ENCODE measurements around the gene E4F1. TPM values are rescaled to one million over a fixed set of nuclear protein-coding genes. Genes with fewer than 3 reads are reported as not detected.

E4F1 gene
- total and polyA plus RNA-seq, 9 of the 15 experiments (the other 6 are each of a cell fraction or from before 2014, with no cell fraction given), result 0.48 to 94.9 (median 20.4) TPM

GRCh38 chr16:2250652-2251295 lies 27.4 kb downstream of the E4F1 start (continued):
- no peak for TF ChIP-seq CREBBP (IDR thresholded peaks at IDR 0.05; ENCODE audit: low read depth, low read length)
- no peak for TF ChIP-seq PRPF4 (IDR thresholded peaks at IDR 0.05; ENCODE audit: insufficient read depth, low read depth, low read length, poor library complexity, severe bottlenecking)
- 0 out of 2 replicates have a peak, but pooled peaks have one; percentile 72 for TF ChIP-seq PHF21A (IDR thresholded peaks at IDR 0.05; ENCODE audit: borderline replicate concordance, low read depth)
- no peak for TF ChIP-seq RBM17 (IDR thresholded peaks at IDR 0.05; ENCODE audit: borderline replicate concordance, low read depth, low read length)
- TF ChIP-seq ATF3 (IDR thresholded peaks at IDR 0.05), result peak; percentile 36; the same call in 1 of the 2 replicates
- no peak for TF ChIP-seq ATF3 (CRISPR knock-in tag; conservative IDR thresholded peaks at IDR 0.05)
- TF ChIP-seq NFRKB (IDR thresholded peaks at IDR 0.05; ENCODE audit: low read depth), result 0 out of 2 replicates have a peak, but pooled peaks have one; percentile 1
- TF ChIP-seq, protein P1, sequence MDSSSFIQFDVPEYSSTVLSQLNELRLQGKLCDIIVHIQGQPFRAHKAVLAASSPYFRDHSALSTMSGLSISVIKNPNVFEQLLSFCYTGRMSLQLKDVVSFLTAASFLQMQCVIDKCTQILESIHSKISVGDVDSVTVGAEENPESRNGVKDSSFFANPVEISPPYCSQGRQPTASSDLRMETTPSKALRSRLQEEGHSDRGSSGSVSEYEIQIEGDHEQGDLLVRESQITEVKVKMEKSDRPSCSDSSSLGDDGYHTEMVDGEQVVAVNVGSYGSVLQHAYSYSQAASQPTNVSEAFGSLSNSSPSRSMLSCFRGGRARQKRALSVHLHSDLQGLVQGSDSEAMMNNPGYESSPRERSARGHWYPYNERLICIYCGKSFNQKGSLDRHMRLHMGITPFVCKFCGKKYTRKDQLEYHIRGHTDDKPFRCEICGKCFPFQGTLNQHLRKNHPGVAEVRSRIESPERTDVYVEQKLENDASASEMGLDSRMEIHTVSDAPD (CRISPR knock-in tag; IDR thresholded peaks at IDR 0.05), result no peak
- TF ChIP-seq SRSF3 (IDR thresholded peaks at IDR 0.05; ENCODE audit: insufficient read depth, low read length), result no peak
- TF ChIP-seq, protein P2, sequence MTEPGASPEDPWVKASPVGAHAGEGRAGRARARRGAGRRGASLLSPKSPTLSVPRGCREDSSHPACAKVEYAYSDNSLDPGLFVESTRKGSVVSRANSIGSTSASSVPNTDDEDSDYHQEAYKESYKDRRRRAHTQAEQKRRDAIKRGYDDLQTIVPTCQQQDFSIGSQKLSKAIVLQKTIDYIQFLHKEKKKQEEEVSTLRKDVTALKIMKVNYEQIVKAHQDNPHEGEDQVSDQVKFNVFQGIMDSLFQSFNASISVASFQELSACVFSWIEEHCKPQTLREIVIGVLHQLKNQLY (CRISPR knock-in tag; conservative IDR thresholded peaks at IDR 0.05), result no peak
- no peak for TF ChIP-seq JUNB (CRISPR knock-in tag; conservative IDR thresholded peaks at IDR 0.05)
- no peak for TF ChIP-seq TAL1 (IDR thresholded peaks at IDR 0.05)
- TF ChIP-seq E2F5 (CRISPR knock-in tag; IDR thresholded peaks at IDR 0.05), result no peak
- TF ChIP-seq, protein P3, sequence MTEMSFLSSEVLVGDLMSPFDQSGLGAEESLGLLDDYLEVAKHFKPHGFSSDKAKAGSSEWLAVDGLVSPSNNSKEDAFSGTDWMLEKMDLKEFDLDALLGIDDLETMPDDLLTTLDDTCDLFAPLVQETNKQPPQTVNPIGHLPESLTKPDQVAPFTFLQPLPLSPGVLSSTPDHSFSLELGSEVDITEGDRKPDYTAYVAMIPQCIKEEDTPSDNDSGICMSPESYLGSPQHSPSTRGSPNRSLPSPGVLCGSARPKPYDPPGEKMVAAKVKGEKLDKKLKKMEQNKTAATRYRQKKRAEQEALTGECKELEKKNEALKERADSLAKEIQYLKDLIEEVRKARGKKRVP (CRISPR knock-in tag; IDR thresholded peaks at IDR 0.05), result peak; percentile 53; the same call in 1 of the 2 replicates
- TF ChIP-seq TGIF2 (CRISPR knock-in tag; IDR thresholded peaks at IDR 0.05), result no peak
- TF ChIP-seq ZNF766 (CRISPR knock-in tag; conservative IDR thresholded peaks at IDR 0.05), result peak; percentile 16; the same call in 1 of the 2 replicates
- TF ChIP-seq ZNF12 (CRISPR knock-in tag; IDR thresholded peaks at IDR 0.05), result no peak
- no peak for TF ChIP-seq XRCC3 (IDR thresholded peaks at IDR 0.05)
- no peak for TF ChIP-seq ZNF696 (CRISPR knock-in tag; conservative IDR thresholded peaks at IDR 0.05)
- TF ChIP-seq ZBED1 (IDR thresholded peaks at IDR 0.05), result no peak
- no peak for TF ChIP-seq ZNF274 (IDR thresholded peaks at IDR 0.05; ENCODE audit: borderline replicate concordance, low read depth, low read length)
- TF ChIP-seq, protein P4, sequence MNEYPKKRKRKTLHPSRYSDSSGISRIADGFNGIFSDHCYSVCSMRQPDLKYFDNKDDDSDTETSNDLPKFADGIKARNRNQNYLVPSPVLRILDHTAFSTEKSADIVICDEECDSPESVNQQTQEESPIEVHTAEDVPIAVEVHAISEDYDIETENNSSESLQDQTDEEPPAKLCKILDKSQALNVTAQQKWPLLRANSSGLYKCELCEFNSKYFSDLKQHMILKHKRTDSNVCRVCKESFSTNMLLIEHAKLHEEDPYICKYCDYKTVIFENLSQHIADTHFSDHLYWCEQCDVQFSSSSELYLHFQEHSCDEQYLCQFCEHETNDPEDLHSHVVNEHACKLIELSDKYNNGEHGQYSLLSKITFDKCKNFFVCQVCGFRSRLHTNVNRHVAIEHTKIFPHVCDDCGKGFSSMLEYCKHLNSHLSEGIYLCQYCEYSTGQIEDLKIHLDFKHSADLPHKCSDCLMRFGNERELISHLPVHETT (CRISPR knock-in tag; conservative IDR thresholded peaks at IDR 0.05 in 1 of 2, IDR thresholded peaks at IDR 0.05 in 1 of 2), result no peak

Measured in K562 (cell line).